A549 treated with AZD2906 at 1 μM for 4 hours (cell line): ENCODE data around the gene ENTHD1. TPM values are rescaled to one million over a fixed set of nuclear protein-coding genes. Genes with fewer than 3 reads are reported as not detected.

ENCODE experiments used
- total RNA-seq: library from RNA; stranded (reverse); fragments of 200-300 nt; extraction: Qiagen RNA extraction; gene quantifications from 5 replicates; pipeline ENCODE4 v1.2.3, GENCODE V29; 2022

ENTHD1 gene, protein sequence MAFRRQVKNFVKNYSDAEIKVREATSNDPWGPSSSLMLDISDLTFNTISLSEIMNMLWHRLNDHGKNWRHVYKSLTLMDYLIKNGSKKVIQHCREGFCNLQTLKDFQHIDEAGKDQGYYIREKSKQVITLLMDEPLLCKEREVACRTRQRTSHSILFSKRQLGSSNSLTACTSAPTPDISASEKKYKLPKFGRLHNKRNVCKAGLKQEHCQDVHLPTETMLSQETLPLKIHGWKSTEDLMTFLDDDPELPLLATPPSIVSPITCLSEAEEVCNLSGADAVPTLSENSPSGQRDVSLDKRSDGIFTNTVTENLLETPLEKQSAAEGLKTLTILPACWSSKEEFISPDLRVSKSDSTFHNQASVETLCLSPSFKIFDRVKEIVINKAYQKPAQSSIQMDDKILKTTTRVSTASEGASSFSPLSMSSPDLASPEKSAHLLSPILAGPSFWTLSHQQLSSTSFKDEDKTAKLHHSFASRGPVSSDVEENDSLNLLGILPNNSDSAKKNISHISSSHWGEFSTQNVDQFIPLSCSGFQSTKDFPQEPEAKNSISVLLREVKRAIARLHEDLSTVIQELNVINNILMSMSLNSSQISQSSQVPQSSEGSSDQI
- total RNA-seq: not detected in 5 replicates

DNA sequence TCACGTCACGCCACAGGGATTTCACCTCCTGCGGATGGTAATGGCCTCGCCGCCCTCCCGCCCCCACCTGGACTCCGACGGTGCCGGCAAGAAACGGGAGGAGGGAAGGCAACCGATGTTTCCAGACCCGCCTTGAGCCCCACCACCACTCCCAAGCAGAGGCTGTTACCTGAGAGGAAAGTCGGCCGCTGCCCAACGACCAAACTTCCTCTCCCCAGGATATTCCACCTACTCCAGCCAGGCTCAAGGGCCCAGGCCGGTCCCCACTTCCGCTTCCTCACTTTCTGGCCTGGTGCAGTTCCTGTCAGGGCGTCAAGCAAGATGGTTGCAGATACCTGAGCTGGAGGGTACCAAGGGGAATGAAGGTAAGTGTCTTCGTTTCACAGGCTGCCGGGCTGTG, at the start of gene ENTHD1:
ENTHD1 (minus strand) TSS at position 235 of the 400 bp plus-strand sequence. CDS start 6,012 bp downstream, outside the sequence.

DNA sequence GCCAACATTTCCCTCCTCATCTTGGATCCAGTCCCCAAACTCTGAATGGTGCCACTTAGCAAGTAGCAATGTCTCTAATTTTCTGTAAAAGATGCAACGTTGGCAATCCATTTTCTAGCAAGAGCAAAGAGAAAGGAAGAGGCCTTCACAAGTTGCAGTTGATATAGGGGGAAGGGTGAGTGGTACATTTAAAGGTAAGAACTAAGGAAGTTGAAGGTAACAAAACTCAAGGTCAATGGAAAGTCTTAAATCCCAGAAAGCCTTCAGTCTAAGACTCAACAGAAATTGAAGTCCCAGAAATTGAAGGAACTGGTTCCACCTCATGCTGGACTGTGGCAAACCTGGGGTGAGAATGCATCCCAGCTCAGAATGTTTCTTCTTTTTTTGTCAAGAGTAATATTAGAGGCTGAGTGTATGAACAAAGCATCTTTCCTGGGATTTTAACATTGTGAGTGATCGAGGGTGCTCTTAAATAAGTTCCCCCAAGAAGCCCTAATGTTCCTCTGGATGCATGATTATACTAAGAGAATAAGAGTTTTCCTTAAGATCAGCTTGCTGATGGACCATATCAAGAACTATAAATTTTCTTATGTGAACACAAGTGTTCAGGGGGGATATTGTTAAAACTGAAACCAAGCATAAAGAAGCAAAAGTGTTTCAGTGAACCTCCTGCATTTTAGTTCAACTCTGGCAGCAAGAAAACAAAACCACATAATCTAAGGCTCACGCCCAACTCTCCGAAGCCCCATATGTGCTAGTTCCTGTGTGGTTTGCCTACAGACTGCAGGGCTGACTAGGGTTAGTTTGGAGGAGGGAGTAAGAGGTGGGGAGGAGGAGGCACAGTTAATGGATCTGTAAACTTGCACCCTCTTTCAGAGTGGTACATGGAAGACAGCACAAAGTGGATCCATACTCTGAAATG, 7.0 kb upstream of the ENTHD1 start, which contains the start of gene GRAP2:
GRAP2 (plus strand) TSS at position 779 of the 922 bp plus-strand sequence. CDS start 46,023 bp downstream, outside the sequence.

Other genes with a start within 250 kb of the ENTHD1 start
- not detected in 5 replicates for gene GRAP2, start 7.3 kb upstream of the ENTHD1 start, total RNA-seq
- gene TMA7B, start 66.6 kb upstream of the ENTHD1 start, total RNA-seq: not detected in 5 replicates
- gene FAM83F, start 101.2 kb upstream of the ENTHD1 start, total RNA-seq: 0.01 TPM in 1 of 5 replicates, not detected in the others